ENCODE data around the gene OSBPL2. TPM values are rescaled to one million over a fixed set of nuclear protein-coding genes. Genes with fewer than 3 reads are reported as not detected.

OSBPL2 gene
- total RNA-seq, 2 experiments from 2014 or later: 23.6 to 24.7 TPM

GRCh38 chr20:62332989-62333819 is 94.9 kb downstream of the OSBPL2 start:
- Mint-ChIP-seq H3K9me3 (no peaks in the 10 kb centered on the region), H3K4me3 (no peak overlapping the region), H3K36me3 (ENCODE audit: low read depth) (no peaks in the 10 kb centered on the region), H3K4me1 (ENCODE audit: low read depth) (no peaks in the 10 kb centered on the region), H3K27ac (no peak overlapping the region), H3K27me3 (ENCODE audit: low read depth) (peaks cover 7% of the 10 kb centered on the region)
- CTCF ChIA-PET: no interaction called here
- intact Hi-C loops (cut with micrococcal nuclease): no loop called here
- DNase-seq: no peak

- no peak for DNase-seq
- Mint-ChIP-seq H3K4me1 (ENCODE audit: low read depth) (no peaks in the 10 kb centered on the region), H3K4me3 (no peak overlapping the region), H3K27me3 (ENCODE audit: low read depth) (peaks cover 7% of the 10 kb centered on the region), H3K9me3 (no peaks in the 10 kb centered on the region), H3K27ac (no peak overlapping the region), H3K36me3 (ENCODE audit: low read depth) (no peaks in the 10 kb centered on the region)
- CTCF ChIA-PET: no interaction called here
- intact Hi-C loops (cut with micrococcal nuclease): no loop called here
These were observed 95.7 kb downstream of the OSBPL2 start for GRCh38 chr20:62333820-62334595.

- no peak overlapping the region for H3K4me3 Mint-ChIP-seq
- H3K4me1 Mint-ChIP-seq (ENCODE audit: low read depth): no peaks in the 10 kb centered on the region
- CTCF ChIA-PET: no interaction called here
- intact Hi-C loops (cut with micrococcal nuclease): no loop called here
- peaks cover 7% of the 10 kb centered on the region for H3K27me3 Mint-ChIP-seq (ENCODE audit: low read depth)
- H3K9me3 Mint-ChIP-seq: no peaks in the 10 kb centered on the region
- H3K27ac Mint-ChIP-seq: no peak overlapping the region
- no peak for DNase-seq
- H3K36me3 Mint-ChIP-seq (ENCODE audit: low read depth): no peaks in the 10 kb centered on the region
These were observed 96.6 kb downstream of the OSBPL2 start for GRCh38 chr20:62334881-62335280.

GRCh38 chr20:62335532-62335931 is 97.2 kb downstream of the OSBPL2 start:
- intact Hi-C loops (cut with micrococcal nuclease): no loop called here
- Mint-ChIP-seq H3K27ac (no peak overlapping the region), H3K4me1 (ENCODE audit: low read depth) (no peaks in the 10 kb centered on the region), H3K36me3 (ENCODE audit: low read depth) (no peaks in the 10 kb centered on the region), H3K4me3 (no peak overlapping the region), H3K9me3 (no peaks in the 10 kb centered on the region), H3K27me3 (ENCODE audit: low read depth) (peaks cover 7% of the 10 kb centered on the region)
- CTCF ChIA-PET: no interaction called here
- no peak for DNase-seq

- no peaks in the 10 kb centered on the region for H3K4me1 Mint-ChIP-seq (ENCODE audit: low read depth)
- no peak for DNase-seq
- CTCF ChIA-PET: no interaction called here
- peaks cover 7% of the 10 kb centered on the region for H3K27me3 Mint-ChIP-seq (ENCODE audit: low read depth)
- no peaks in the 10 kb centered on the region for H3K36me3 Mint-ChIP-seq (ENCODE audit: low read depth)
- H3K4me3 Mint-ChIP-seq: no peak overlapping the region
- intact Hi-C loops (cut with micrococcal nuclease): no loop called here
- no peak overlapping the region for H3K27ac Mint-ChIP-seq
- peaks cover 1% of the 10 kb centered on the region for H3K9me3 Mint-ChIP-seq
These were observed 98.0 kb downstream of the OSBPL2 start for GRCh38 chr20:62336329-62336728.

- Mint-ChIP-seq H3K4me3 (no peak overlapping the region), H3K27ac (no peak overlapping the region), H3K4me1 (ENCODE audit: low read depth) (no peaks in the 10 kb centered on the region), H3K36me3 (ENCODE audit: low read depth) (no peaks in the 10 kb centered on the region), H3K27me3 (ENCODE audit: low read depth) (peaks cover 7% of the 10 kb centered on the region), H3K9me3 (peaks cover 1% of the 10 kb centered on the region)
- no peak for DNase-seq
- intact Hi-C loops (cut with micrococcal nuclease): no loop called here
- CTCF ChIA-PET: no interaction called here
These were observed 98.6 kb downstream of the OSBPL2 start for GRCh38 chr20:62336775-62337557.

GRCh38 chr20:62337558-62338293 is 99.4 kb downstream of the OSBPL2 start:
- Mint-ChIP-seq H3K27me3 (ENCODE audit: low read depth) (peaks cover 7% of the 10 kb centered on the region), H3K4me1 (ENCODE audit: low read depth) (no peaks in the 10 kb centered on the region), H3K36me3 (ENCODE audit: low read depth) (no peaks in the 10 kb centered on the region), H3K4me3 (no peak overlapping the region), H3K9me3 (peaks cover 1% of the 10 kb centered on the region), H3K27ac (no peak overlapping the region)
- intact Hi-C loops (cut with micrococcal nuclease): no loop called here
- DNase-seq: no peak
- CTCF ChIA-PET: interaction anchor here (0.6 kb wide), 1 partner anchor 135 kb away, joined by 3 read pairs; no protein-coding TSS in a partner anchor

- no peak for DNase-seq
- Mint-ChIP-seq H3K4me3 (no peak overlapping the region), H3K9me3 (peaks cover 1% of the 10 kb centered on the region), H3K36me3 (ENCODE audit: low read depth) (no peaks in the 10 kb centered on the region), H3K27ac (no peak overlapping the region), H3K4me1 (ENCODE audit: low read depth) (no peaks in the 10 kb centered on the region), H3K27me3 (ENCODE audit: low read depth) (peaks cover 10% of the 10 kb centered on the region)
- CTCF ChIA-PET: no interaction called here
- intact Hi-C loops (cut with micrococcal nuclease): no loop called here
These were observed 99.9 kb downstream of the OSBPL2 start for GRCh38 chr20:62338294-62338620.

GRCh38 chr20:62339647-62340062 is 101.3 kb downstream of the OSBPL2 start:
- no peak for DNase-seq
- Mint-ChIP-seq H3K4me1 (ENCODE audit: low read depth) (no peaks in the 10 kb centered on the region), H3K27ac (no peak overlapping the region), H3K4me3 (no peak overlapping the region), H3K27me3 (ENCODE audit: low read depth) (peaks cover 11% of the 10 kb centered on the region), H3K36me3 (ENCODE audit: low read depth) (no peaks in the 10 kb centered on the region), H3K9me3 (peaks cover 1% of the 10 kb centered on the region)
- intact Hi-C loops (cut with micrococcal nuclease): no loop called here
- CTCF ChIA-PET: no interaction called here

GRCh38 chr20:62342910-62343309 is 104.6 kb downstream of the OSBPL2 start:
- CTCF ChIA-PET: no interaction called here
- DNase-seq: no peak
- Mint-ChIP-seq H3K36me3 (ENCODE audit: low read depth) (no peaks in the 10 kb centered on the region), H3K4me1 (ENCODE audit: low read depth) (no peaks in the 10 kb centered on the region), H3K27me3 (ENCODE audit: low read depth) (peaks cover 3% of the 10 kb centered on the region), H3K4me3 (no peak overlapping the region), H3K27ac (no peak overlapping the region), H3K9me3 (peaks cover 1% of the 10 kb centered on the region)
- intact Hi-C loops (cut with micrococcal nuclease): no loop called here

GRCh38 chr20:62344092-62344491 is 105.8 kb downstream of the OSBPL2 start:
- CTCF ChIA-PET: no interaction called here
- intact Hi-C loops (cut with micrococcal nuclease): no loop called here

GRCh38 chr20:62344782-62345181 is 106.5 kb downstream of the OSBPL2 start:
- H3K4me1 Mint-ChIP-seq (ENCODE audit: low read depth): no peaks in the 10 kb centered on the region
- CTCF ChIA-PET: no interaction called here
- H3K27me3 Mint-ChIP-seq (ENCODE audit: low read depth): peaks cover 3% of the 10 kb centered on the region
- peaks cover 7% of the 10 kb centered on the region for H3K9me3 Mint-ChIP-seq
- intact Hi-C loops (cut with micrococcal nuclease): no loop called here
- H3K4me3 Mint-ChIP-seq: no peak overlapping the region
- H3K36me3 Mint-ChIP-seq (ENCODE audit: low read depth): no peaks in the 10 kb centered on the region
- H3K27ac Mint-ChIP-seq: no peak overlapping the region
- no peak for DNase-seq

More at GRCh38 chr20:62344092-62344491, 105.8 kb downstream of the OSBPL2 start:
- Mint-ChIP-seq H3K27ac (no peak overlapping the region), H3K9me3 (peaks cover 5% of the 10 kb centered on the region), H3K36me3 (ENCODE audit: low read depth) (no peaks in the 10 kb centered on the region), H3K4me1 (ENCODE audit: low read depth) (no peaks in the 10 kb centered on the region), H3K27me3 (ENCODE audit: low read depth) (peaks cover 3% of the 10 kb centered on the region), H3K4me3 (no peak overlapping the region)
- no peak for DNase-seq
